NCI-H128 (cell line): ENCODE results near the gene PPP1R1B.
A peak's percentile ranks its signal among the peaks of the same experiment; 100 is the strongest.

Experiments used
- DNase-seq: peaks from one replicate; lab custom pipeline; 2025; ENCODE audit not compliant: unreplicated experiment; lab: John Stamatoyannopoulos, UW

The PPP1R1B gene

GRCh38 chr17:39666601-39667261, 40.0 kb downstream of the PPP1R1B start:
- no peak for DNase-seq

- DNase-seq, result no peak
Observed at GRCh38 chr17:39667262-39667944, 40.7 kb downstream of the PPP1R1B start.

- DNase-seq, result peak; percentile 22
Observed at GRCh38 chr17:39667945-39668924, 41.5 kb downstream of the PPP1R1B start, which contains the start of gene PNMT. PNMT (plus strand) TSS chr17:39668453; CDS start chr17:39668476, 23 bp downstream.

- no peak for DNase-seq
Observed at GRCh38 chr17:39669897-39670735, 43.4 kb downstream of the PPP1R1B start.

- no peak for DNase-seq
Observed at GRCh38 chr17:39670746-39671145, 44.0 kb downstream of the PPP1R1B start.

GRCh38 chr17:39671651-39672521, 45.1 kb downstream of the PPP1R1B start:
- no peak for DNase-seq

- no peak for DNase-seq
Observed at GRCh38 chr17:39672522-39673334, 46.0 kb downstream of the PPP1R1B start.

GRCh38 chr17:39673335-39674081, 46.8 kb downstream of the PPP1R1B start:
- no peak for DNase-seq

- DNase-seq, result no peak
Observed at GRCh38 chr17:39674179-39674578, 47.4 kb downstream of the PPP1R1B start.

GRCh38 chr17:39674702-39675389, 48.1 kb downstream of the PPP1R1B start:
- no peak for DNase-seq

- DNase-seq, result no peak
Observed at GRCh38 chr17:39675390-39676082, 48.8 kb downstream of the PPP1R1B start.

GRCh38 chr17:39676198-39676819, 49.6 kb downstream of the PPP1R1B start:
- DNase-seq, result no peak

- DNase-seq, result no peak
Observed at GRCh38 chr17:39677072-39677471, 50.3 kb downstream of the PPP1R1B start.

GRCh38 chr17:39677542-39678339, 51.0 kb downstream of the PPP1R1B start:
- DNase-seq, result no peak

GRCh38 chr17:39678340-39679116, 51.8 kb downstream of the PPP1R1B start:
- no peak for DNase-seq
